ENCODE data around the gene DSEL.

The DSEL gene

DNA sequence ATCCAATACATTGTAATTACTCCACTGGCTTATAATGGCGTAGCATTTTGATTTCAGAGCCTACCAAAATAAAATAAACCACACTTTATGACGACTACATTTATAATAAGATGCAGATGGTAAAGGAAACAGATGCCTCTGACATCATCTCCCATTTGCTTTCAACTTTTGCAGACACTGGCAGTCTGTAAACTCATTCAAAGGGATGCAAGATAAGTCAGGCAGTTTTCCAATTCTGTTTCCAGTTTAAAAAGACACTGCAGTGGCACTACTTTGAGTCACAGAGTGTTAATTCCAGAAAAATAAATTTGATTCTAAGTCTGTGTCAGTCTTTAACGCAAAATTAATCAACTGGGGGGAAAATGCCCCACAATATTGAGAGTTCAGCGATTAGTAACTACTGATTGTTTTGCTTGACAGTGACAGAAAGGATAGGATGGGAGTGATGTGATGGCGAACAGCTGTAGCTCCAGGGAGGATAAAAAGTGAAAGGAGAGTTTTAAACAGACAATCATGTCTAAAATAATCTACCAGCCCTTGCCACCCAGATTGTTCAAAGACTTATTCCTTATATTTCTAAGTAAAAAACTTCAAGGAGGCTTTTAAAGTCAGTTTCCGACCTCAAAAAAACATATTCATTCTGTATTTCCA is 6.7 kb downstream of the DSEL start:
- no peak for TF ChIP-seq CTCF (IDR thresholded peaks at IDR 0.05; ENCODE audit: extremely low read depth, insufficient read depth, missing control alignments)
- no peak for DNase-seq (ENCODE audit: low spot score)
- in situ Hi-C loops (cut with MboI; ENCODE audit: low pct_unique_long_range_greater_than_20kb, low sequenced_read_pairs, unreplicated experiment): no loop called here

DNA sequence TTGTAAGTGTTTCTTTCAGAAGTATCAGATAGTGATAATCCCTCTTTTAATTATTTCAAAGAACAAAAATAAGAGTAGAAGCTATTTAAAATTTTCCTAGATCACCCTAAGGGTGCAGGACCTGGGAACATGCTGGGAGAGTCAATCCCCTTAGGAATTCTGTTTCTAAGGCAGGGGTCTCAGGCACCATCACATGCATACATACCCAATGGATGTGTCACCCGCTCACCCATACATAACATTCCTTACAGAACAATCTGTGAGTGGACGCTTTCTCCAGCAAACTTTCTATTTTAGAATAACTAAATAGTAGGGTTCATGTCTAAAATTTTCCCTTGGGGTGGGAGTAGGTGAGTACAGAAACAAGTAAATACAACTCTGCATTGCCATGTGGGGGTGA is 8.4 kb downstream of the DSEL start:
- DNase-seq (ENCODE audit: low spot score): no peak
- TF ChIP-seq CTCF (IDR thresholded peaks at IDR 0.05; ENCODE audit: extremely low read depth, insufficient read depth, missing control alignments): no peak
- in situ Hi-C loops (cut with MboI; ENCODE audit: low pct_unique_long_range_greater_than_20kb, low sequenced_read_pairs, unreplicated experiment): no loop called here

GRCh38 chr18:67504739-67505138 is 11.8 kb downstream of the DSEL start:
- in situ Hi-C loops (cut with MboI; ENCODE audit: low pct_unique_long_range_greater_than_20kb, low sequenced_read_pairs, unreplicated experiment): no loop called here
- no peak for DNase-seq (ENCODE audit: low spot score)
- no peak for TF ChIP-seq CTCF (IDR thresholded peaks at IDR 0.05; ENCODE audit: extremely low read depth, insufficient read depth, missing control alignments)

DNA sequence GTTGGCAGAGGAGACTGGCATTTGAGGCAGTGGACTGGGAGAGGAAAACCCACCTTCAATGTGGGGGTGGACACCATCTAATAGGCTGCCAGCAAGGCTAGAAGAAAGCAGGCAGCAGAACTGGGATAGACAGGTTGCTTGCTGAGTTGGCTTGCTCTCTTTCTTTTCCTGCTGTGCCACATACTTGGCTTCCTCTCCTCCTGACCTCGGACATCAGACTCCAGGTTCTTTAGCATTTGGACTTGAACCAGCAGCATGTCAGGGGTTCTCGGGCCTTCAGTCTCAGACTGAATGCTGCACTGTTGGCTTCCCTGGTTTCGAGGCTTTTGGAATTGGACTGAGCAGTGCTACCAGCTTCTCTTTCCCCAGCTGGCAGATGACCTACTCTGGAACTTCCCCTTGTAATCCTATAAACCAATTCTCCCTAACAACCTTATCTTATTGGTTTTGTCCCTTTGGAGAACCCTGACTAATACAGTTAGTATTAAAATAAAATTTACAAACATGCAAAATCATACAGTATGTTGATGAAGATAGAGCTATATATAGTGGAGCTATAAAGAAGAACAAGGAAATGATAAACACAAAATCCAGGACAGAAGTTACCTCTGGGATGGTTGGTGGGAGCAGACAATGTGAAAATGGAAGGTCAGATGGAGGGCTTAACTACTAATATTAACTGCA is 15.9 kb downstream of the DSEL start:
- no peak for TF ChIP-seq CTCF (IDR thresholded peaks at IDR 0.05; ENCODE audit: extremely low read depth, insufficient read depth, missing control alignments)
- DNase-seq (ENCODE audit: low spot score): no peak
- in situ Hi-C loops (cut with MboI; ENCODE audit: low pct_unique_long_range_greater_than_20kb, low sequenced_read_pairs, unreplicated experiment): no loop called here

- no peak for TF ChIP-seq CTCF (IDR thresholded peaks at IDR 0.05; ENCODE audit: extremely low read depth, insufficient read depth, missing control alignments)
- in situ Hi-C loops (cut with MboI; ENCODE audit: low pct_unique_long_range_greater_than_20kb, low sequenced_read_pairs, unreplicated experiment): no loop called here
Observed at GRCh38 chr18:67496469-67496868, 20.1 kb downstream of the DSEL start.

GRCh38 chr18:67486534-67486933 is 30.0 kb downstream of the DSEL start:
- no peak for TF ChIP-seq CTCF (IDR thresholded peaks at IDR 0.05; ENCODE audit: extremely low read depth, insufficient read depth, missing control alignments)
- in situ Hi-C loops (cut with MboI; ENCODE audit: low pct_unique_long_range_greater_than_20kb, low sequenced_read_pairs, unreplicated experiment): no loop called here
- no peak for DNase-seq (ENCODE audit: low spot score)

More at GRCh38 chr18:67496469-67496868, 20.1 kb downstream of the DSEL start:
- no peak for DNase-seq (ENCODE audit: low spot score)
